Effector memory CD4-positive, alpha-beta T cell (primary cell): ENCODE measurements around the gene PPIAL4G.
A peak's percentile ranks its signal among the peaks of the same experiment; 100 is the strongest.
"Not testable (repeated sequence)": the region's sequence is repeated elsewhere in the genome, so short reads cannot be mapped to it uniquely, and the experiment has no call there.

Source experiments
- DNase-seq, 3 donors: peaks; one replicate each; pipeline ENCODE4 v3.0.0-alpha.2; 2020
- H3K27ac ChIP-seq: 2 replicates; pipeline ENCODE4 v1.7.0; 2013; ENCODE audit warnings: mild to moderate bottlenecking, low read length, moderate library complexity; ENCODE audit not compliant: insufficient read depth, poor library complexity, severe bottlenecking
- H3K27me3 ChIP-seq: replicated peaks from 2 replicates; pipeline ENCODE4 v1.7.0; 2013; ENCODE audit warnings: mild to moderate bottlenecking, low read length; ENCODE audit not compliant: insufficient read depth, control insufficient read depth, poor library complexity, severe bottlenecking
- H3K36me3 ChIP-seq: 2 replicates; pipeline ENCODE4 v1.7.0; 2013; ENCODE audit warnings: mild to moderate bottlenecking, low read length, moderate library complexity; ENCODE audit not compliant: control insufficient read depth, insufficient read depth
- H3K4me1 ChIP-seq: 2 replicates; pipeline ENCODE4 v1.7.0; 2013; ENCODE audit warnings: low read length, mild to moderate bottlenecking; ENCODE audit not compliant: control insufficient read depth, insufficient read depth, poor library complexity, severe bottlenecking
- H3K4me3 ChIP-seq: 2 replicates; pipeline ENCODE4 v1.7.0; 2013; ENCODE audit warnings: low read length, low read depth, mild to moderate bottlenecking; ENCODE audit not compliant: insufficient read depth, poor library complexity, severe bottlenecking
- H3K9me3 ChIP-seq: 2 replicates; pipeline ENCODE4 v1.7.0; 2013; ENCODE audit warnings: mild to moderate bottlenecking, low read length, moderate library complexity; ENCODE audit not compliant: control insufficient read depth

The PPIAL4G gene

GRCh38 chr1:148493933-148494332, 10.8 kb upstream of the PPIAL4G start:
- H3K27me3 ChIP-seq, H3K4me1 ChIP-seq, DNase-seq, H3K4me3 ChIP-seq, H3K27ac ChIP-seq, H3K36me3 ChIP-seq, H3K9me3 ChIP-seq: not testable (repeated sequence)

GRCh38 chr1:148481134-148481533, 2.0 kb downstream of the PPIAL4G start:
- not testable (repeated sequence) for H3K9me3 ChIP-seq, H3K27ac ChIP-seq, H3K4me3 ChIP-seq, H3K27me3 ChIP-seq, H3K36me3 ChIP-seq, H3K4me1 ChIP-seq
- DNase-seq: peak in 2 of 3 donors; percentile 9 to 24

GRCh38 chr1:148459694-148460093, 23.4 kb downstream of the PPIAL4G start:
- peak overlapping the region; percentile 94 for H3K27ac ChIP-seq

GRCh38 chr1:148458901-148459581, 24.1 kb downstream of the PPIAL4G start:
- not testable (repeated sequence) for H3K27me3 ChIP-seq
- peak; percentile 3 to 44 (median 32) for DNase-seq
- peak overlapping the region; percentile 58 for H3K4me3 ChIP-seq

More at GRCh38 chr1:148459694-148460093, 23.4 kb downstream of the PPIAL4G start:
- H3K27me3 ChIP-seq, H3K36me3 ChIP-seq, H3K4me1 ChIP-seq, DNase-seq, H3K9me3 ChIP-seq: not testable (repeated sequence)
- H3K4me3 ChIP-seq: peak overlapping the region; percentile 58

GRCh38 chr1:148458398-148458797, 24.7 kb downstream of the PPIAL4G start:
- not testable (repeated sequence) for H3K9me3 ChIP-seq, H3K36me3 ChIP-seq, H3K27me3 ChIP-seq, H3K4me1 ChIP-seq, H3K4me3 ChIP-seq
- H3K27ac ChIP-seq: peak overlapping the region; percentile 70
- peak; percentile 45 to 62 (median 50) for DNase-seq

More at GRCh38 chr1:148458901-148459581, 24.1 kb downstream of the PPIAL4G start:
- peak overlapping the region; percentile 94 for H3K27ac ChIP-seq
- not testable (repeated sequence) for H3K9me3 ChIP-seq, H3K36me3 ChIP-seq, H3K4me1 ChIP-seq

- H3K36me3 ChIP-seq, H3K4me3 ChIP-seq, H3K9me3 ChIP-seq, H3K27ac ChIP-seq, DNase-seq, H3K27me3 ChIP-seq, H3K4me1 ChIP-seq: not testable (repeated sequence)
Measured at GRCh38 chr1:148452845-148453244, 30.3 kb downstream of the PPIAL4G start.

- DNase-seq, H3K9me3 ChIP-seq, H3K4me1 ChIP-seq: not testable (repeated sequence)
Measured at GRCh38 chr1:148439654-148440325, 43.3 kb downstream of the PPIAL4G start.

GRCh38 chr1:148435406-148435805, 47.7 kb downstream of the PPIAL4G start:
- Histone ChIP-seq H3K4me1 (no peaks in the 10 kb centered on the region), H3K27ac (no peak overlapping the region), H3K4me3 (no peak overlapping the region), H3K36me3 (peaks cover 15% of the 10 kb centered on the region), H3K27me3 (no peaks in the 10 kb centered on the region), H3K9me3 (no peaks in the 10 kb centered on the region)
- no peak for DNase-seq

More at GRCh38 chr1:148439654-148440325, 43.3 kb downstream of the PPIAL4G start:
- not testable (repeated sequence) for H3K36me3 ChIP-seq, H3K27me3 ChIP-seq, H3K27ac ChIP-seq, H3K4me3 ChIP-seq

- H3K4me3 ChIP-seq: no peak overlapping the region
- H3K4me1 ChIP-seq: no peaks in the 10 kb centered on the region
- no peak for DNase-seq
- H3K9me3 ChIP-seq: no peaks in the 10 kb centered on the region
- no peak overlapping the region for H3K27ac ChIP-seq
- peaks cover 15% of the 10 kb centered on the region for H3K36me3 ChIP-seq
- no peaks in the 10 kb centered on the region for H3K27me3 ChIP-seq
Measured at GRCh38 chr1:148434832-148435231, 48.3 kb downstream of the PPIAL4G start.

- H3K4me3 ChIP-seq, H3K27me3 ChIP-seq, H3K9me3 ChIP-seq, H3K27ac ChIP-seq, DNase-seq, H3K4me1 ChIP-seq: not testable (repeated sequence)
- peaks cover 22% of the 10 kb centered on the region for H3K36me3 ChIP-seq
Measured at GRCh38 chr1:148432916-148433317, 50.2 kb downstream of the PPIAL4G start.
